Thyroid gland (tissue), 4 donors: ENCODE measurements around the gene PPFIA3. TPM values are rescaled to one million over a fixed set of nuclear protein-coding genes. Genes with fewer than 3 reads are reported as not detected.
"Not testable (repeated sequence)": the region's sequence is repeated elsewhere in the genome, so short reads cannot be mapped to it uniquely, and the experiment has no call there.

ENCODE experiments used
- DNase-seq, 2 donors: peaks; one replicate each; pipeline ENCODE4 v3.0.0-alpha.2; 2019
- H3K27ac ChIP-seq, 3 donors: fragments of 200-600 bp; sonication (generic); 1 replicate in 2 of 3; 2 replicates in 1 of 3; pipeline ENCODE4 v1.5.1; 2016 to 2019; ENCODE audit warnings: mild to moderate bottlenecking in 1 of 3, moderate library complexity in 1 of 3
- H3K27me3 ChIP-seq: fragments of 200-600 bp; sonication (generic); one replicate; pipeline ENCODE4 v1.5.1; 2019
- H3K36me3 ChIP-seq, 2 donors: fragments of 200-600 bp; sonication (generic); one replicate each; pipeline ENCODE4 v1.5.1; 2016 to 2019
- H3K4me1 ChIP-seq, 2 donors: fragments of 200-600 bp; sonication (generic); one replicate each; pipeline ENCODE4 v1.5.1; 2017 to 2019
- H3K4me3 ChIP-seq, 3 donors: fragments of 200-600 bp; sonication (generic); replicated peaks in 1 of 3; 1 replicate in 2 of 3; 2 replicates in 1 of 3; pipeline ENCODE4 v1.5.1; 2016; ENCODE audit warnings: mild to moderate bottlenecking in 1 of 3
- H3K9me3 ChIP-seq: fragments of 200-600 bp; sonication (generic); one replicate; pipeline ENCODE4 v1.5.1; 2017
- CTCF ChIP-seq, 6 experiments: fragments of 200-600 bp in 3 of 6; fragments of 450-650 bp in 3 of 6; sonication (generic) in 3 of 6; IDR thresholded peaks; one replicate each; pipeline ENCODE4 v1.5.1; 2016 to 2019; ENCODE audit warnings: antibody characterized with exemption in 6 of 6, mild to moderate bottlenecking in 2 of 6, inconsistent platforms in 1 of 6, moderate library complexity in 1 of 6
- POLR2A ChIP-seq, 2 donors: fragments of 450-650 bp; IDR thresholded peaks; one replicate each; pipeline ENCODE4 v1.6.1; 2017; ENCODE audit warnings: antibody characterized with exemption in 2 of 2, mild to moderate bottlenecking in 2 of 2, moderate library complexity in 1 of 2
- WGBS, 2 donors: methylation state at CpG; one replicate each; pipeline ENCODE4 v1.1.5; 2017; 5-methylcytosine and 5-hydroxymethylcytosine counted together
- intact Hi-C: fragments of 100-400 bp; cut with DNase I; formaldehyde crosslinking; loops from one replicate; pipeline ENCODE4 v1.15.1; 2023
- total RNA-seq, 4 donors: library from RNA; depleted of rRNA; stranded (reverse); fragments of >200 nt; gene quantifications; one replicate each; pipeline ENCODE4 v1.2.3, GENCODE V29; 2016

PPFIA3 gene
- total RNA-seq, 4 donors from 2014 or later, result 4.6 to 7.4 (median 5.3) TPM

DNA sequence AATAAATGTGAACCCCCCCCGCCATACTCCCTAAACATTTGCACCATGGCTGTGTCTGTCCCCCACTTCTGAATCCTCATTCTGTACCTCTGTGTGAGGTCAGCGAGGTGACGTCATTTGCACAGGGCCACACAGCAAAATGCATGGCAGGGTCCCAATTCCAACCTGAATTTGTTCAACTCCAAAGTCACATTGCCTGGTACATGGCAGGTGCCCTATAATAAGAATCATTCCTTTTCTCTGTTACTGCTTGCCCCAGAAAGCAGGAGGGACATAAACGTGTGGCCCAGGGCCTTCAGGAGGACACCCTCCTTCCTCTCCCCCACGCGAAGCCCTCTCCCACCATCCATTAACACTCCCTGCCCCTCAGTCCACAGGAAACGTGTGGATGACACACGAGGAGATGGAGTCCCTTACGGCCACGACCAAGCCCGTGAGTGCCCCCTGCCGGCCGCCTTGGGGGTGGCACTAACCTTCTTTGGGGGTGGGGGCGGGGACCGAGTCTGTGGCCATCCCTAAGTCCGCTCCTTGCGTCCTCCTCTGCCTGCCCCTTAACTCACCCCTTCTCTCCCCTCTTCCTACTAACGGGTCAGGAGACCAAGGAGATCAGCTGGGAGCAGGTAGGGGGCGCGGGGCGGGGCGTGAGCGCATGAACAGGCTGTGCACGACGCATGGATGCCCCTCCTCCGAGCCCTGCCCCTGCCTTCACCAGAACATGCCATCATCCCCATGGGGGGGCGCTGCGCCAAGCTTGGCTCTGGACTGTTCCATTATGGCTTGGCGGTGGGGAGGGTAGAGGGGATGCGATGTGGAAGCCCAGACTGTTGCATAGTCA lies 26.4 kb downstream of the PPFIA3 start:
- H3K9me3 ChIP-seq, result no peaks in the 10 kb centered on the region
- no peak overlapping the region for H3K4me3 ChIP-seq
- no peak for TF ChIP-seq POLR2A (IDR thresholded peaks at IDR 0.05)
- TF ChIP-seq CTCF (IDR thresholded peaks at IDR 0.05), result peak; percentile 63 to 93 (median 75)
- no peak overlapping the region for H3K27ac ChIP-seq
- WGBS, 2 donors, result 7 to 9% methylated on average over 21 to 26 of the region's 30 CpGs
- peaks cover 19 to 35% of the 10 kb centered on the region in 2 donors for H3K4me1 ChIP-seq
- peak; percentile 76 to 77 for DNase-seq
- intact Hi-C loops, result loop anchor here (5.0 kb wide), 1 partner anchor 48 kb away; no protein-coding TSS in a partner anchor
- no peaks in the 10 kb centered on the region for H3K27me3 ChIP-seq
- H3K36me3 ChIP-seq, result no peaks in the 10 kb centered on the region

DNA sequence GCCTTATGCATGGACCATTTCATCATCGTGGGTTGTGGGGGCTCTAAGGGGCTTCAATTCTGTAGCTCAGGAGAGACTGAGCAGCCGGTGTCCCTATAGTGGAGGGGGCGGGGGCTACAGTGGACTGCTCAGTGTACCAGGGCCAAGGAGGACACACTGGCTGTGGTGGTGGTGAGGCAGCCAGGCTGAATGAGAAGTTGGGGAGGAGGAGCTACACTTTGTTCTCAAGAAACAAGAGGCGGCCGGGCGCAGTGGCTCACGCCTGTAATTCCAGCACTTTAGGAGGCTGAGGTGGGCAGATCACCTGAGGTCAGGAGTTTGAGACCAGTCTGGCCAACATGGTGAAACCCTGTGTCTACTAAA lies 27.0 kb downstream of the PPFIA3 start:
- H3K4me3 ChIP-seq, H3K9me3 ChIP-seq, H3K27me3 ChIP-seq, H3K36me3 ChIP-seq, H3K27ac ChIP-seq: not testable (repeated sequence)
- intact Hi-C loops, result loop anchor here (5.0 kb wide), 1 partner anchor 49 kb away; no protein-coding TSS in a partner anchor
- peaks cover 22 to 41% of the 10 kb centered on the region in 2 donors for H3K4me1 ChIP-seq
- WGBS, 2 donors, result 19 to 24% methylated on average over 6 to 7 of the region's 7 CpGs
- DNase-seq, result peak; percentile 41 to 50

GRCh38 chr19:49148044-49148682 lies 28.8 kb downstream of the PPFIA3 start:
- intact Hi-C loops, result loop anchor here (5.0 kb wide), 1 partner anchor 51 kb away; no protein-coding TSS in a partner anchor
- Histone ChIP-seq H3K27me3 (no peaks in the 10 kb centered on the region), H3K27ac (peak overlapping the region in 2 of 3 donors; percentile 25 to 83), H3K4me3 (peak overlapping the region in 1 of 3 donors; percentile 13), H3K9me3 (no peaks in the 10 kb centered on the region), H3K4me1 (peaks cover 23 to 38% of the 10 kb centered on the region in 2 donors), H3K36me3 (no peaks in the 10 kb centered on the region)
- WGBS, 2 donors, result 71 to 79% methylated on average over 8 to 11 of the region's 11 CpGs
- TF ChIP-seq CTCF (IDR thresholded peaks at IDR 0.05) (no peak), POLR2A (IDR thresholded peaks at IDR 0.05) (no peak)
- no peak for DNase-seq

GRCh38 chr19:49148784-49149651 lies 29.7 kb downstream of the PPFIA3 start:
- H3K27ac ChIP-seq, result peak overlapping the region; percentile 51 to 84 (median 83)
- 1 to 3% methylated on average over 20 to 29 of the region's 49 CpGs for WGBS, 2 donors
- intact Hi-C loops, result loop anchor here (5.0 kb wide), 1 partner anchor 52 kb away; no protein-coding TSS in a partner anchor
- no peaks in the 10 kb centered on the region for H3K9me3 ChIP-seq
- no peaks in the 10 kb centered on the region for H3K36me3 ChIP-seq
- no peaks in the 10 kb centered on the region for H3K27me3 ChIP-seq
- DNase-seq, result peak; percentile 99 to 100
- no peak for TF ChIP-seq CTCF (IDR thresholded peaks at IDR 0.05)
- peak in 1 of 2 donors; percentile 81 for TF ChIP-seq POLR2A (IDR thresholded peaks at IDR 0.05)
- peak overlapping the region; percentile 27 to 60 (median 49) for H3K4me3 ChIP-seq
- H3K4me1 ChIP-seq, result peaks cover 23 to 36% of the 10 kb centered on the region in 2 donors

- peak overlapping the region; percentile 51 to 84 (median 83) for H3K27ac ChIP-seq
- intact Hi-C loops, result loop anchor here (5.0 kb wide), 3 partner anchors 32 to 52 kb away; partner anchors contain the start of genes C19orf73 and PPFIA3
- WGBS, 2 donors, result 0 to 1% methylated on average over 20 to 22 of the region's 23 CpGs
- no peaks in the 10 kb centered on the region for H3K27me3 ChIP-seq
- H3K4me3 ChIP-seq, result peak overlapping the region; percentile 27 to 60 (median 49)
- no peaks in the 10 kb centered on the region for H3K9me3 ChIP-seq
- H3K4me1 ChIP-seq, result peaks cover 23 to 36% of the 10 kb centered on the region in 2 donors
- peak; percentile 72 to 76 for DNase-seq
- TF ChIP-seq CTCF (IDR thresholded peaks at IDR 0.05) (no peak), POLR2A (IDR thresholded peaks at IDR 0.05) (no peak)
- H3K36me3 ChIP-seq, result no peaks in the 10 kb centered on the region
Observed at GRCh38 chr19:49149652-49150105, 30.3 kb downstream of the PPFIA3 start.
